ENCODE data around the gene UCHL3.

The UCHL3 gene

GRCh38 chr13:75600371-75600770, 50.8 kb downstream of the UCHL3 start:
- Histone ChIP-seq H3K4ac (ENCODE audit: low read depth, low read length) (no peak overlapping the region), H3K27me3 (ENCODE audit: insufficient read depth, low read length, poor library complexity) (no peaks in the 10 kb centered on the region), H3K23ac (ENCODE audit: low read length) (no peak overlapping the region), H2BK5ac (ENCODE audit: low read length) (no peak overlapping the region), H4K8ac (ENCODE audit: low read depth, low read length) (no peak overlapping the region), H2AK5ac (ENCODE audit: low read length) (no peak overlapping the region), H3K18ac (ENCODE audit: low read length) (no peak overlapping the region), H4K5ac (ENCODE audit: low read length) (no peak overlapping the region), H3K4me1 (ENCODE audit: control insufficient read depth, low read depth, low read length) (no peaks in the 10 kb centered on the region), H3K4me3 (ENCODE audit: low read length) (no peak overlapping the region), H3K79me2 (ENCODE audit: control insufficient read depth, insufficient read depth, low read length) (no peaks in the 10 kb centered on the region), H3K36me3 (ENCODE audit: control insufficient read depth, insufficient read depth, low read length) (no peaks in the 10 kb centered on the region), H2BK120ac (ENCODE audit: low read depth, low read length) (no peak overlapping the region), H3K56ac (ENCODE audit: low read length) (no peak overlapping the region), H3K4me2 (ENCODE audit: low read length) (no peak overlapping the region), H3K9ac (ENCODE audit: low read length) (no peak overlapping the region), H2BK15ac (replicated peaks; ENCODE audit: low read depth) (no peak overlapping the region), H3K27ac (ENCODE audit: low read depth, low read length) (no peak overlapping the region), H3K79me1 (ENCODE audit: low read length) (no peaks in the 10 kb centered on the region)
- DNase-seq, result no peak
- WGBS (ENCODE audit: extremely low coverage, insufficient coverage, low lambda C conversion rate), result no CpG with 5 or more reads among the region's 4 CpGs

GRCh38 chr13:75603038-75603437, 53.4 kb downstream of the UCHL3 start:
- WGBS (ENCODE audit: extremely low coverage, insufficient coverage, low lambda C conversion rate), result no CpG with 5 or more reads among the region's 2 CpGs
- H3K27ac ChIP-seq (ENCODE audit: low read depth, low read length), result no peak overlapping the region
- H3K4me2 ChIP-seq (ENCODE audit: low read length), result no peak overlapping the region
- no peak overlapping the region for H3K56ac ChIP-seq (ENCODE audit: low read length)
- no peak overlapping the region for H3K23ac ChIP-seq (ENCODE audit: low read length)
- no peak overlapping the region for H2BK15ac ChIP-seq (replicated peaks; ENCODE audit: low read depth)
- H2BK120ac ChIP-seq (ENCODE audit: low read depth, low read length), result no peak overlapping the region
- no peaks in the 10 kb centered on the region for H3K79me1 ChIP-seq (ENCODE audit: low read length)
- H3K27me3 ChIP-seq (ENCODE audit: insufficient read depth, low read length, poor library complexity), result no peaks in the 10 kb centered on the region
- H3K4me3 ChIP-seq (ENCODE audit: low read length), result no peak overlapping the region
- no peaks in the 10 kb centered on the region for H3K79me2 ChIP-seq (ENCODE audit: control insufficient read depth, insufficient read depth, low read length)
- no peak overlapping the region for H4K8ac ChIP-seq (ENCODE audit: low read depth, low read length)
- H4K5ac ChIP-seq (ENCODE audit: low read length), result no peak overlapping the region
- no peak overlapping the region for H3K9ac ChIP-seq (ENCODE audit: low read length)
- no peak overlapping the region for H3K18ac ChIP-seq (ENCODE audit: low read length)
- H3K4me1 ChIP-seq (ENCODE audit: control insufficient read depth, low read depth, low read length), result no peaks in the 10 kb centered on the region
- H3K4ac ChIP-seq (ENCODE audit: low read depth, low read length), result no peak overlapping the region
- no peak for DNase-seq
- H2BK5ac ChIP-seq (ENCODE audit: low read length), result no peak overlapping the region
- H3K36me3 ChIP-seq (ENCODE audit: control insufficient read depth, insufficient read depth, low read length), result no peaks in the 10 kb centered on the region
- H2AK5ac ChIP-seq (ENCODE audit: low read length), result no peak overlapping the region

GRCh38 chr13:75607447-75607846, 57.9 kb downstream of the UCHL3 start:
- Histone ChIP-seq H4K5ac (ENCODE audit: low read length) (no peak overlapping the region), H2AK5ac (ENCODE audit: low read length) (no peak overlapping the region), H3K18ac (ENCODE audit: low read length) (no peak overlapping the region), H3K4me1 (ENCODE audit: control insufficient read depth, low read depth, low read length) (no peaks in the 10 kb centered on the region), H3K4me2 (ENCODE audit: low read length) (no peak overlapping the region), H3K4me3 (ENCODE audit: low read length) (no peak overlapping the region), H3K23ac (ENCODE audit: low read length) (no peak overlapping the region), H3K36me3 (ENCODE audit: control insufficient read depth, insufficient read depth, low read length) (no peaks in the 10 kb centered on the region), H3K79me2 (ENCODE audit: control insufficient read depth, insufficient read depth, low read length) (no peaks in the 10 kb centered on the region), H3K9ac (ENCODE audit: low read length) (no peak overlapping the region), H2BK120ac (ENCODE audit: low read depth, low read length) (no peak overlapping the region), H3K27ac (ENCODE audit: low read depth, low read length) (no peak overlapping the region), H3K4ac (ENCODE audit: low read depth, low read length) (no peak overlapping the region), H3K79me1 (ENCODE audit: low read length) (no peaks in the 10 kb centered on the region), H2BK5ac (ENCODE audit: low read length) (no peak overlapping the region), H4K8ac (ENCODE audit: low read depth, low read length) (no peak overlapping the region), H2BK15ac (replicated peaks; ENCODE audit: low read depth) (no peak overlapping the region), H3K56ac (ENCODE audit: low read length) (no peak overlapping the region), H3K27me3 (ENCODE audit: insufficient read depth, low read length, poor library complexity) (no peaks in the 10 kb centered on the region)
- no CpG with 5 or more reads among the region's 2 CpGs for WGBS (ENCODE audit: extremely low coverage, insufficient coverage, low lambda C conversion rate)
- DNase-seq, result no peak

- no peak overlapping the region for H2BK5ac ChIP-seq (ENCODE audit: low read length)
- no peaks in the 10 kb centered on the region for H3K79me1 ChIP-seq (ENCODE audit: low read length)
- H3K4me3 ChIP-seq (ENCODE audit: low read length), result no peak overlapping the region
- H3K23ac ChIP-seq (ENCODE audit: low read length), result no peak overlapping the region
- DNase-seq, result no peak
- H3K4me1 ChIP-seq (ENCODE audit: control insufficient read depth, low read depth, low read length), result no peaks in the 10 kb centered on the region
- no peaks in the 10 kb centered on the region for H3K27me3 ChIP-seq (ENCODE audit: insufficient read depth, low read length, poor library complexity)
- no peak overlapping the region for H2BK120ac ChIP-seq (ENCODE audit: low read depth, low read length)
- H3K18ac ChIP-seq (ENCODE audit: low read length), result no peak overlapping the region
- no peak overlapping the region for H3K56ac ChIP-seq (ENCODE audit: low read length)
- no peaks in the 10 kb centered on the region for H3K36me3 ChIP-seq (ENCODE audit: control insufficient read depth, insufficient read depth, low read length)
- no peak overlapping the region for H3K9ac ChIP-seq (ENCODE audit: low read length)
- no peak overlapping the region for H3K27ac ChIP-seq (ENCODE audit: low read depth, low read length)
- H2AK5ac ChIP-seq (ENCODE audit: low read length), result no peak overlapping the region
- no peak overlapping the region for H3K4ac ChIP-seq (ENCODE audit: low read depth, low read length)
- no peak overlapping the region for H4K8ac ChIP-seq (ENCODE audit: low read depth, low read length)
- H2BK15ac ChIP-seq (replicated peaks; ENCODE audit: low read depth), result no peak overlapping the region
- no peak overlapping the region for H3K4me2 ChIP-seq (ENCODE audit: low read length)
- no peak overlapping the region for H4K5ac ChIP-seq (ENCODE audit: low read length)
- H3K79me2 ChIP-seq (ENCODE audit: control insufficient read depth, insufficient read depth, low read length), result no peaks in the 10 kb centered on the region
Measured at GRCh38 chr13:75610466-75610865, 60.9 kb downstream of the UCHL3 start.

- Histone ChIP-seq H3K4me1 (ENCODE audit: control insufficient read depth, low read depth, low read length) (no peaks in the 10 kb centered on the region), H3K23ac (ENCODE audit: low read length) (no peak overlapping the region), H2BK120ac (ENCODE audit: low read depth, low read length) (no peak overlapping the region), H3K79me1 (ENCODE audit: low read length) (no peaks in the 10 kb centered on the region), H3K79me2 (ENCODE audit: control insufficient read depth, insufficient read depth, low read length) (no peaks in the 10 kb centered on the region), H4K8ac (ENCODE audit: low read depth, low read length) (no peak overlapping the region), H3K36me3 (ENCODE audit: control insufficient read depth, insufficient read depth, low read length) (no peaks in the 10 kb centered on the region), H2BK5ac (ENCODE audit: low read length) (no peak overlapping the region), H2BK15ac (replicated peaks; ENCODE audit: low read depth) (no peak overlapping the region), H3K18ac (ENCODE audit: low read length) (no peak overlapping the region), H3K27ac (ENCODE audit: low read depth, low read length) (no peak overlapping the region), H3K27me3 (ENCODE audit: insufficient read depth, low read length, poor library complexity) (no peaks in the 10 kb centered on the region), H3K4me2 (ENCODE audit: low read length) (no peak overlapping the region), H3K4ac (ENCODE audit: low read depth, low read length) (no peak overlapping the region), H3K56ac (ENCODE audit: low read length) (no peak overlapping the region), H3K9ac (ENCODE audit: low read length) (no peak overlapping the region), H2AK5ac (ENCODE audit: low read length) (no peak overlapping the region), H3K4me3 (ENCODE audit: low read length) (no peak overlapping the region), H4K5ac (ENCODE audit: low read length) (no peak overlapping the region)
- DNase-seq, result no peak
- no CpG with 5 or more reads among the region's 2 CpGs for WGBS (ENCODE audit: extremely low coverage, insufficient coverage, low lambda C conversion rate)
Measured at GRCh38 chr13:75612354-75612753, 62.8 kb downstream of the UCHL3 start.

GRCh38 chr13:75617230-75617629, 67.6 kb downstream of the UCHL3 start:
- Histone ChIP-seq H3K23ac (ENCODE audit: low read length) (no peak overlapping the region), H3K79me2 (ENCODE audit: control insufficient read depth, insufficient read depth, low read length) (no peaks in the 10 kb centered on the region), H3K27ac (ENCODE audit: low read depth, low read length) (no peak overlapping the region), H2BK5ac (ENCODE audit: low read length) (no peak overlapping the region), H4K8ac (ENCODE audit: low read depth, low read length) (no peak overlapping the region), H4K5ac (ENCODE audit: low read length) (no peak overlapping the region), H3K18ac (ENCODE audit: low read length) (no peak overlapping the region), H3K79me1 (ENCODE audit: low read length) (no peaks in the 10 kb centered on the region), H3K4me3 (ENCODE audit: low read length) (no peak overlapping the region), H3K27me3 (ENCODE audit: insufficient read depth, low read length, poor library complexity) (no peaks in the 10 kb centered on the region), H2BK15ac (replicated peaks; ENCODE audit: low read depth) (no peak overlapping the region), H2AK5ac (ENCODE audit: low read length) (no peak overlapping the region), H3K9ac (ENCODE audit: low read length) (no peak overlapping the region), H3K56ac (ENCODE audit: low read length) (no peak overlapping the region), H3K4me1 (ENCODE audit: control insufficient read depth, low read depth, low read length) (no peaks in the 10 kb centered on the region), H3K4ac (ENCODE audit: low read depth, low read length) (no peak overlapping the region), H3K36me3 (ENCODE audit: control insufficient read depth, insufficient read depth, low read length) (no peaks in the 10 kb centered on the region), H3K4me2 (ENCODE audit: low read length) (no peak overlapping the region), H2BK120ac (ENCODE audit: low read depth, low read length) (no peak overlapping the region)
- DNase-seq, result no peak
- WGBS (ENCODE audit: extremely low coverage, insufficient coverage, low lambda C conversion rate), result no CpG with 5 or more reads among the region's 1 CpG

Data from mesendoderm (in vitro differentiated cells).